Ovary (tissue), 9 donors: ENCODE measurements around the gene RIF1. TPM values are rescaled to one million over a fixed set of nuclear protein-coding genes. Genes with fewer than 3 reads are reported as not detected.

ENCODE experiments used
- DNase-seq, 5 donors: peaks; one replicate each; pipeline ENCODE4 v3.0.0-alpha.2; 2019 to 2020
- H3K27ac ChIP-seq, 2 donors: fragments of 200-600 bp; one replicate each; pipeline versions ENCODE4 v1.5.1 to v1.8.0; 2019 to 2022
- H3K27me3 ChIP-seq: fragments of 200-600 bp; one replicate; pipeline ENCODE4 v1.8.0; 2022
- H3K36me3 ChIP-seq: fragments of 200-600 bp; sonication (generic); one replicate; pipeline ENCODE4 v1.5.1; 2019
- H3K4me1 ChIP-seq: one replicate; pipeline ENCODE4 v1.8.1; 2013; ENCODE audit warnings: mild to moderate bottlenecking, moderate library complexity; ENCODE audit not compliant: insufficient read depth
- H3K4me3 ChIP-seq: fragments of 200-600 bp; sonication (generic); one replicate; pipeline ENCODE4 v1.5.1; 2017
- H3K9me3 ChIP-seq, 2 donors: fragments of 200-600 bp in 1 of 2; sonication (generic) in 1 of 2; one replicate each; pipeline versions ENCODE4 v1.5.1 to v1.8.1; 2013 to 2019; ENCODE audit warnings: mild to moderate bottlenecking in 1 of 2, moderate library complexity in 1 of 2
- EP300 ChIP-seq: sonication (generic); formaldehyde crosslinking; IDR thresholded peaks from one replicate; pipeline ENCODE4 v1.6.1; 2017; ENCODE audit warnings: antibody characterized with exemption
- POLR2A ChIP-seq: fragments of 450-650 bp; IDR thresholded peaks from one replicate; pipeline ENCODE4 v1.6.1; 2017; ENCODE audit warnings: antibody characterized with exemption, mild to moderate bottlenecking, moderate library complexity
- WGBS, 3 donors: extraction: QIAGEN DNeasy Blood & Tissue Kit in 1 of 3; methylation state at CpG; one replicate each; pipeline versions ENCODE4 v1.1.5 to v1.1.7; 2013 to 2017; 5-methylcytosine and 5-hydroxymethylcytosine counted together
- intact Hi-C, 4 donors: fragments of 100-400 bp; cut with DNase I; formaldehyde crosslinking; loops; one replicate each; pipeline versions ENCODE4 v1.11.0 to v1.15.1; 2022 to 2023
- microRNA-seq, 3 donors: library from miRNA; unstranded; fragments of <30 nt; microRNA quantifications; one replicate each; pipeline versions ENCODE4 to v1.2.0, GENCODE V29; 2019 to 2020
- polyA plus RNA-seq, 2 donors: library from polyadenylated mRNA; stranded (reverse); fragments of 200-250 nt in 1 of 2; fragments of 350-450 nt in 1 of 2; fragmentation: Illumina TruSeq in 1 of 2; extraction: RNeasy Lipid Tissue Mini Kit (QIAGEN cat#74804) in 1 of 2; gene quantifications; one replicate each; pipeline ENCODE4 v1.2.3, GENCODE V29; 2013 to 2014
- small RNA-seq: library from RNA; depleted of rRNA; stranded (forward); fragments of <200 nt; gene quantifications from one replicate; pipeline ENCODE3, GENCODE V24; 2016
- total RNA-seq, 7 donors: library from RNA; depleted of rRNA in 2 of 7; stranded (reverse); fragments of >200 nt in 2 of 7; fragmentation: NEBNext Ultra II Directional in 3 of 7; extraction: Animal tissue kit (Norgen Biotek cat#: 25700) in 3 of 7; gene quantifications; one replicate each; pipeline versions ENCODE4 v1.1.0 to v1.2.4, GENCODE V29; 2016 to 2023
- TF ChIP-seq, protein P1 (sequence below), 3 donors: fragments of 450-650 bp in 2 of 3; fragments of 200-600 bp in 1 of 3; IDR thresholded peaks; one replicate each; pipeline versions ENCODE4 v1.5.1 to v1.8.0; 2016 to 2022; ENCODE audit warnings: antibody characterized with exemption in 3 of 3, mild to moderate bottlenecking in 1 of 3
- donor health status: DM: no; HTN: no; CAD: no; lungs with moderate emphysema.
- donor health status: DM: no; HTN: no; CAD: no.
- donor health status: Bipolar disorder and iron deficiency.
- donor health status: DM: yes; HTN: yes; CAD: no.
- donor health status: DM: no; HTN: no; CAD: no.
- donor health status: DM: yes; HTN: yes; CAD: no.

Gene RIF1
- total and polyA plus RNA-seq, 9 donors: 7.3 to 56.1 (median 41.5) TPM

- DNase-seq: no peak
Observed at GRCh38 chr2:151525821-151526373, 116.2 kb downstream of the RIF1 start.

DNA sequence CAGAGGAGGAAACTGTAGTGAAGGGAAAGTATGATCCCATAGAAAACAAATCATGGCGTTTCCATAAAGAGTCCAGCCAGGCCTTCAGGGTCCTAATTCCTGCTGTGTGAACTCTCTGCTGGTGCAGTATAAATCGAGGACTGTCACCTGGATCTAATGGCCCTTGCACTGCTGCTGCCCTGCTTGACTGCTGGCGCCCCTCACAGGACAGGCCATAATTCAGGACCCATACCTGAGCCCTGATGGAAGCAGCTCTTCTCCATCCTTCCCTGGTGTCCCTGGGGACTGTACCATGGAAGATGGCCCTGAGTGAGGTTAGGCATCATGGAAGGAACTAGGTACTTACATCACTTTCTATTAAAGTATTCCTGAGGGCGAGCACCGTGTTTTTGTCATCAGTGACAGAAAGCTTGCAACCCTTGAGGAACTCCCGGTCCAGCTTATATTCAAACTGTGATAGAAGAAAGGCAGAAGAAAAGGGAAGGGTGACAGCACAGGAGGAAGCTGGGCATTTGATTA lies 116.9 kb downstream of the RIF1 start:
- Histone ChIP-seq H3K9me3 (no peaks in the 10 kb centered on the region), H3K4me1 (no peaks in the 10 kb centered on the region), H3K36me3 (no peaks in the 10 kb centered on the region), H3K27me3 (no peaks in the 10 kb centered on the region), H3K27ac (no peak overlapping the region), H3K4me3 (no peak overlapping the region)
- TF ChIP-seq, protein P1, sequence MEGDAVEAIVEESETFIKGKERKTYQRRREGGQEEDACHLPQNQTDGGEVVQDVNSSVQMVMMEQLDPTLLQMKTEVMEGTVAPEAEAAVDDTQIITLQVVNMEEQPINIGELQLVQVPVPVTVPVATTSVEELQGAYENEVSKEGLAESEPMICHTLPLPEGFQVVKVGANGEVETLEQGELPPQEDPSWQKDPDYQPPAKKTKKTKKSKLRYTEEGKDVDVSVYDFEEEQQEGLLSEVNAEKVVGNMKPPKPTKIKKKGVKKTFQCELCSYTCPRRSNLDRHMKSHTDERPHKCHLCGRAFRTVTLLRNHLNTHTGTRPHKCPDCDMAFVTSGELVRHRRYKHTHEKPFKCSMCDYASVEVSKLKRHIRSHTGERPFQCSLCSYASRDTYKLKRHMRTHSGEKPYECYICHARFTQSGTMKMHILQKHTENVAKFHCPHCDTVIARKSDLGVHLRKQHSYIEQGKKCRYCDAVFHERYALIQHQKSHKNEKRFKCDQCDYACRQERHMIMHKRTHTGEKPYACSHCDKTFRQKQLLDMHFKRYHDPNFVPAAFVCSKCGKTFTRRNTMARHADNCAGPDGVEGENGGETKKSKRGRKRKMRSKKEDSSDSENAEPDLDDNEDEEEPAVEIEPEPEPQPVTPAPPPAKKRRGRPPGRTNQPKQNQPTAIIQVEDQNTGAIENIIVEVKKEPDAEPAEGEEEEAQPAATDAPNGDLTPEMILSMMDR (IDR thresholded peaks at IDR 0.05): no peak
- TF ChIP-seq EP300 (no peak), POLR2A (no peak)
- 91 to 94% (median 91%) methylated on average over 6 of the region's 6 CpGs for WGBS, 3 donors
- no peak for DNase-seq
- intact Hi-C loops: no loop called here

More at GRCh38 chr2:151525821-151526373, 116.2 kb downstream of the RIF1 start:
- Histone ChIP-seq H3K4me3 (no peak overlapping the region), H3K36me3 (no peaks in the 10 kb centered on the region), H3K4me1 (no peaks in the 10 kb centered on the region), H3K27me3 (no peaks in the 10 kb centered on the region), H3K27ac (no peak overlapping the region), H3K9me3 (no peaks in the 10 kb centered on the region)
- WGBS, 3 donors: 88 to 90% (median 90%) methylated on average over 9 of the region's 9 CpGs
- TF ChIP-seq POLR2A: no peak
- TF ChIP-seq, protein P1 (IDR thresholded peaks at IDR 0.05): no peak
- no peak for TF ChIP-seq EP300
- intact Hi-C loops: no loop called here

Small RNA genes lying within 50 kb of the gene (microRNA-seq; reads per million reads assigned to microRNA genes)
- gene MIR4773-1 (0 reads per million in 3 donors), gene MIR4773-2 (0 reads per million in 3 donors)

Small RNA genes lying within 50 kb of the gene (small RNA-seq; reads per million reads assigned to genes)
- gene MIR4773-1: not detected
- gene RN7SL124P: not detected

Other genes starting within 250 kb of the RIF1 start
- 10 to 100 TPM in 5 of 7 donors, 1 to 10 TPM in 2; 5.5 to 17.3 (median 13.6) TPM for gene RBM43, start 148.0 kb upstream of the RIF1 start, total RNA-seq
- gene RBM43, start 148.0 kb upstream of the RIF1 start, polyA plus RNA-seq: 10 to 100 TPM; 12.3 to 22.0 TPM
- 10 to 100 TPM in 5 of 7 donors, 1 to 10 TPM in 2; 8.4 to 17.3 (median 13.7) TPM for gene NMI, start 120.2 kb upstream of the RIF1 start, total RNA-seq
- 10 to 100 TPM; 12.8 to 17.6 TPM for gene NMI, start 120.2 kb upstream of the RIF1 start, polyA plus RNA-seq
- gene TNFAIP6, start 52.3 kb upstream of the RIF1 start, total RNA-seq: 1 to 10 TPM in 1 of 7 donors, under 1 TPM in 3, not detected in 3; 0.20 to 1.0 (median 0.28) TPM
- gene TNFAIP6, start 52.3 kb upstream of the RIF1 start, polyA plus RNA-seq: under 1 TPM; 0.23 to 0.88 TPM